OCI-LY7 (cell line): ENCODE data around the gene SPRR3. TPM values are rescaled to one million over a fixed set of nuclear protein-coding genes. Genes with fewer than 3 reads are reported as not detected.

Source experiments
- BruUV-seq: library from RNA; stranded (reverse); fragments of 400-500 nt; replicated peaks from 2 replicates; lab custom pipeline; 2021; lab: Mats Ljungman, UMichigan
- CTCF ChIA-PET: fragments of 300-600 bp; sonication (Branson Sonifier 250); formaldehyde crosslinking; loops from one replicate; lab custom pipeline; 2022; ENCODE audit warnings: antibody characterized with exemption; ENCODE audit not compliant: unreplicated experiment; lab: Charles Lee
- POLR2A ChIA-PET: fragments of 300-600 bp; sonication (Branson Sonifier 250); formaldehyde crosslinking; loops from one replicate; lab custom pipeline; 2022; ENCODE audit warnings: antibody characterized with exemption; lab: Charles Lee
- DNase-seq: peaks from one replicate; pipeline ENCODE4 v3.0.0-alpha.2; 2015; ENCODE audit warnings: low spot score
- H2AFZ ChIP-seq: fragments of 200-600 bp; sonication (generic), shearing (Covaris generic); 2 replicates; pipeline ENCODE4 v1.6.1; 2014; ENCODE audit warnings: mild to moderate bottlenecking, antibody characterized with exemption, low read length, moderate library complexity
- H3K27ac ChIP-seq: fragments of 200-600 bp; sonication (generic); 2 replicates; pipeline ENCODE4 v1.5.1; 2014; ENCODE audit warnings: mixed run types, low read depth, mild to moderate bottlenecking, moderate library complexity, low read length, inconsistent platforms; ENCODE audit not compliant: poor library complexity, severe bottlenecking
- H3K36me3 ChIP-seq: fragments of 200-600 bp; sonication (generic); 2 replicates; pipeline ENCODE4 v1.6.1; 2014; ENCODE audit warnings: mild to moderate bottlenecking, antibody characterized with exemption, low read length, moderate library complexity, mixed read lengths; ENCODE audit not compliant: insufficient read depth
- H3K4me1 ChIP-seq: fragments of 200-600 bp; sonication (generic); 2 replicates; pipeline ENCODE4 v1.5.1; 2014; ENCODE audit warnings: mild to moderate bottlenecking, low read length; ENCODE audit not compliant: insufficient read depth, poor library complexity, severe bottlenecking
- H3K4me2 ChIP-seq: fragments of 200-600 bp; sonication (generic); 2 replicates; pipeline ENCODE4 v1.6.1; 2014; ENCODE audit warnings: mild to moderate bottlenecking, low read length
- H3K4me3 ChIP-seq: fragments of 200-600 bp; sonication (generic); 2 replicates; pipeline ENCODE4 v1.5.1; 2014; ENCODE audit warnings: mild to moderate bottlenecking, low read depth, low read length; ENCODE audit not compliant: poor library complexity, severe bottlenecking
- H3K79me2 ChIP-seq: fragments of 200-600 bp; sonication (generic); 2 replicates; pipeline ENCODE4 v1.6.1; 2016; ENCODE audit warnings: low read depth, mild to moderate bottlenecking, low read length, moderate library complexity, mixed read lengths; ENCODE audit not compliant: insufficient read depth
- H3K9me2 ChIP-seq: fragments of 200-600 bp; sonication (generic); 2 replicates; pipeline ENCODE4 v1.6.1; 2016; ENCODE audit warnings: mild to moderate bottlenecking, low read length, mixed read lengths; ENCODE audit not compliant: insufficient read depth
- H3K9me3 ChIP-seq: fragments of 200-600 bp; sonication (generic); 2 replicates; pipeline ENCODE4 v1.6.1; 2014; ENCODE audit warnings: mild to moderate bottlenecking, mixed run types, low read length, mixed read lengths
- H4K20me1 ChIP-seq: fragments of 200-600 bp; sonication (generic); 2 replicates; pipeline ENCODE4 v1.6.1; 2014; ENCODE audit warnings: mild to moderate bottlenecking, antibody characterized with exemption, low read length, moderate library complexity, mixed read lengths; ENCODE audit not compliant: insufficient read depth
- CTCF ChIP-seq: fragments of 200-600 bp; sonication (generic); conservative IDR thresholded peaks from 2 replicates; pipeline ENCODE4 v1.5.1; 2014; ENCODE audit warnings: mild to moderate bottlenecking, antibody characterized with exemption, low read length, moderate library complexity, mixed read lengths
- EZH2phosphoT487 ChIP-seq: fragments of 200-600 bp; sonication (generic); IDR thresholded peaks from 2 replicates; pipeline ENCODE4 v1.6.1; 2018; ENCODE audit warnings: low read depth, borderline replicate concordance, mild to moderate bottlenecking, mixed run types, antibody characterized with exemption, low read length, moderate library complexity, mixed read lengths
- intact Hi-C: fragments of 100-400 bp; cut with micrococcal nuclease; formaldehyde crosslinking; loops from one replicate; pipeline ENCODE4 v1.10.0; 2022; ENCODE audit not compliant: unreplicated experiment
- total RNA-seq, 2 experiments: library from RNA; depleted of rRNA in 1 of 2; stranded (reverse); fragments of >200 nt in 1 of 2; shearing (Covaris generic) in 1 of 2; gene quantifications; 2 replicates each; pipeline ENCODE4 v1.2.3, GENCODE V29; 2014 to 2022

Gene SPRR3
- total RNA-seq, 2 experiments from 2014 or later, result not detected

GRCh38 chr1:152996633-152997400, 4.7 kb upstream of the SPRR3 start:
- Histone ChIP-seq H3K4me1 (no peaks in the 10 kb centered on the region), H3K36me3 (no peaks in the 10 kb centered on the region), H3K4me2 (no peak overlapping the region), H2AFZ (no peak overlapping the region), H3K4me3 (no peak overlapping the region), H3K9me3 (no peaks in the 10 kb centered on the region), H3K27ac (no peak overlapping the region), H3K9me2 (no peaks in the 10 kb centered on the region), H3K79me2 (no peaks in the 10 kb centered on the region), H4K20me1 (no peaks in the 10 kb centered on the region)
- DNase-seq, result no peak
- ChIA-PET CTCF (no interaction called here), POLR2A (interaction anchor here (0.7 kb wide), 1 partner anchor 890 kb away, joined by 3 read pairs; no protein-coding TSS in a partner anchor)
- TF ChIP-seq CTCF (no peak), EZH2phosphoT487 (no peak)
- intact Hi-C loops, result no loop called here
- no TSS peak for BruUV-seq

GRCh38 chr1:152997901-152998300, 3.6 kb upstream of the SPRR3 start:
- no peaks in the 10 kb centered on the region for H4K20me1 ChIP-seq
- CTCF ChIA-PET, result no interaction called here
- H3K79me2 ChIP-seq, result no peaks in the 10 kb centered on the region
- TF ChIP-seq CTCF (no peak), EZH2phosphoT487 (no peak)
- no TSS peak for BruUV-seq
- H3K36me3 ChIP-seq, result no peaks in the 10 kb centered on the region
- H2AFZ ChIP-seq, result no peak overlapping the region
- no peaks in the 10 kb centered on the region for H3K9me3 ChIP-seq
- H3K4me3 ChIP-seq, result no peak overlapping the region
- H3K27ac ChIP-seq, result no peak overlapping the region
- no peaks in the 10 kb centered on the region for H3K9me2 ChIP-seq
- intact Hi-C loops, result no loop called here
- POLR2A ChIA-PET, result no interaction called here
- no peak overlapping the region for H3K4me2 ChIP-seq
- H3K4me1 ChIP-seq, result no peaks in the 10 kb centered on the region
- no peak for DNase-seq

- Histone ChIP-seq H3K4me2 (no peak overlapping the region), H3K9me3 (no peaks in the 10 kb centered on the region), H3K27ac (no peak overlapping the region), H3K79me2 (no peaks in the 10 kb centered on the region), H3K36me3 (no peaks in the 10 kb centered on the region), H4K20me1 (no peaks in the 10 kb centered on the region), H3K4me3 (no peak overlapping the region), H3K4me1 (no peaks in the 10 kb centered on the region), H3K9me2 (no peaks in the 10 kb centered on the region), H2AFZ (no peak overlapping the region)
- ChIA-PET CTCF (no interaction called here), POLR2A (no interaction called here)
- intact Hi-C loops, result no loop called here
- DNase-seq, result no peak
- no TSS peak for BruUV-seq
- no peak for TF ChIP-seq CTCF
- no peak for TF ChIP-seq EZH2phosphoT487
These were observed 3.1 kb upstream of the SPRR3 start for GRCh38 chr1:152998476-152998875.
